ENCODE results near the gene SRMS.

The SRMS gene

GRCh38 chr20:63586797-63587196 is 39.2 kb upstream of the SRMS start:
- H3K79me2 ChIP-seq (ENCODE audit: low read length), result no peaks in the 10 kb centered on the region
- peaks cover 21% of the 10 kb centered on the region for H3K27me3 ChIP-seq (replicated peaks; ENCODE audit: insufficient read depth, low read length)
- H2AFZ ChIP-seq (ENCODE audit: low read length), result no peak overlapping the region
- H3K9me3 ChIP-seq (replicated peaks; ENCODE audit: insufficient read depth, low read length), result no peaks in the 10 kb centered on the region
- DNase-seq, result no peak
- no peak overlapping the region for H3K4me3 ChIP-seq (ENCODE audit: low read length)
- no peak overlapping the region for H3K9ac ChIP-seq (ENCODE audit: low read length)
- H3K4me1 ChIP-seq (ENCODE audit: low read length), result no peaks in the 10 kb centered on the region
- no peaks in the 10 kb centered on the region for H3K36me3 ChIP-seq (replicated peaks; ENCODE audit: insufficient read depth, low read length)
- H3K9me2 ChIP-seq (replicated peaks; ENCODE audit: insufficient read depth, low read length), result no peaks in the 10 kb centered on the region
- no peak for TF ChIP-seq CTCF (IDR thresholded peaks at IDR 0.05; ENCODE audit: low read length)
- TF ChIP-seq EZH2phosphoT487 (IDR thresholded peaks at IDR 0.05; ENCODE audit: low read length), result no peak
- TF ChIP-seq EZH2 (optimal IDR thresholded peaks at IDR 0.05; ENCODE audit: low read depth, low read length), result no peak
- H3K4me2 ChIP-seq (ENCODE audit: low read depth, low read length), result no peak overlapping the region
- no peaks in the 10 kb centered on the region for H4K20me1 ChIP-seq (ENCODE audit: insufficient read depth, low read length)
- no peak overlapping the region for H3K27ac ChIP-seq (ENCODE audit: low read length)
- H3F3A ChIP-seq (ENCODE audit: insufficient read depth, low read length), result no peaks in the 10 kb centered on the region

- no peaks in the 10 kb centered on the region for H3F3A ChIP-seq (ENCODE audit: insufficient read depth, low read length)
- DNase-seq, result no peak
- no peak overlapping the region for H3K4me3 ChIP-seq (ENCODE audit: low read length)
- H3K36me3 ChIP-seq (replicated peaks; ENCODE audit: insufficient read depth, low read length), result no peaks in the 10 kb centered on the region
- no peak overlapping the region for H3K4me2 ChIP-seq (ENCODE audit: low read depth, low read length)
- no peak overlapping the region for H2AFZ ChIP-seq (ENCODE audit: low read length)
- no peaks in the 10 kb centered on the region for H3K4me1 ChIP-seq (ENCODE audit: low read length)
- no peaks in the 10 kb centered on the region for H3K79me2 ChIP-seq (ENCODE audit: low read length)
- no peaks in the 10 kb centered on the region for H3K9me2 ChIP-seq (replicated peaks; ENCODE audit: insufficient read depth, low read length)
- H3K27ac ChIP-seq (ENCODE audit: low read length), result no peak overlapping the region
- H3K9me3 ChIP-seq (replicated peaks; ENCODE audit: insufficient read depth, low read length), result no peaks in the 10 kb centered on the region
- no peaks in the 10 kb centered on the region for H4K20me1 ChIP-seq (ENCODE audit: insufficient read depth, low read length)
- H3K9ac ChIP-seq (ENCODE audit: low read length), result no peak overlapping the region
- H3K27me3 ChIP-seq (replicated peaks; ENCODE audit: insufficient read depth, low read length), result peaks cover 29% of the 10 kb centered on the region
- no peak for TF ChIP-seq EZH2 (optimal IDR thresholded peaks at IDR 0.05; ENCODE audit: low read depth, low read length)
- TF ChIP-seq CTCF (IDR thresholded peaks at IDR 0.05; ENCODE audit: low read length), result no peak
- TF ChIP-seq EZH2phosphoT487 (IDR thresholded peaks at IDR 0.05; ENCODE audit: low read length), result no peak
Measured at GRCh38 chr20:63585616-63586565, 38.3 kb upstream of the SRMS start.

- Histone ChIP-seq H3K27ac (ENCODE audit: low read length) (no peak overlapping the region), H3F3A (ENCODE audit: insufficient read depth, low read length) (no peaks in the 10 kb centered on the region), H3K79me2 (ENCODE audit: low read length) (no peaks in the 10 kb centered on the region), H3K9ac (ENCODE audit: low read length) (no peak overlapping the region), H3K9me3 (replicated peaks; ENCODE audit: insufficient read depth, low read length) (no peaks in the 10 kb centered on the region), H2AFZ (ENCODE audit: low read length) (no peak overlapping the region), H4K20me1 (ENCODE audit: insufficient read depth, low read length) (no peaks in the 10 kb centered on the region), H3K4me3 (ENCODE audit: low read length) (no peak overlapping the region), H3K36me3 (replicated peaks; ENCODE audit: insufficient read depth, low read length) (no peaks in the 10 kb centered on the region), H3K4me1 (ENCODE audit: low read length) (no peaks in the 10 kb centered on the region), H3K27me3 (replicated peaks; ENCODE audit: insufficient read depth, low read length) (peaks cover 63% of the 10 kb centered on the region), H3K4me2 (ENCODE audit: low read depth, low read length) (no peak overlapping the region), H3K9me2 (replicated peaks; ENCODE audit: insufficient read depth, low read length) (no peaks in the 10 kb centered on the region)
- DNase-seq, result no peak
- TF ChIP-seq EZH2phosphoT487 (IDR thresholded peaks at IDR 0.05; ENCODE audit: low read length), result no peak
- no peak for TF ChIP-seq EZH2 (optimal IDR thresholded peaks at IDR 0.05; ENCODE audit: low read depth, low read length)
- no peak for TF ChIP-seq CTCF (IDR thresholded peaks at IDR 0.05; ENCODE audit: low read length)
Measured at GRCh38 chr20:63582382-63583063, 35.0 kb upstream of the SRMS start.

All from MM.1S (cell line).